HG02938 (cell line): ENCODE data around the gene LRRC4.

Experiments
- ATAC-seq: cut with Tn5 transposase; IDR thresholded peaks from one replicate; pipeline ENCODE4 v1.9.1; 2021; ENCODE audit warnings: mild to moderate bottlenecking, moderate library complexity; ENCODE audit not compliant: unreplicated experiment

LRRC4 gene

DNA sequence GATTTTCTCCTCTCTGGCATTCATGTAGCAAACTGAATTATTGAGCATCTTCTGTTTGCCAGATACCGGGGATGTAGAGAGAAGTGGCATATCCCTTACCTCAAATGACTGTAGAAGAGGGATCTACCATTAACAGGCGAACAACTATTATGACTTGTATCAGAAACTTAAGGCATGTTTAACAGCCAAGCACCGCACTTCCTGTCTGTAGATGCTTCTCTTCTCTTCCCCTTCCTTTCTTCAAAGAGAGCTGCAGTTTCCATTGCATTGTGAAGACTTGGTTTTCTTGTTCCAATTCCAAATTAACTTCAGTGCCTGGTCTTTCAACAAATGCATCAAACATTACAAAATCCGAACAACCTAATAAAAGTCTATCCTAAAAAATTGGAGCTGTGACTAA lies 49.3 kb downstream of the LRRC4 start:
- ATAC-seq: no peak

DNA sequence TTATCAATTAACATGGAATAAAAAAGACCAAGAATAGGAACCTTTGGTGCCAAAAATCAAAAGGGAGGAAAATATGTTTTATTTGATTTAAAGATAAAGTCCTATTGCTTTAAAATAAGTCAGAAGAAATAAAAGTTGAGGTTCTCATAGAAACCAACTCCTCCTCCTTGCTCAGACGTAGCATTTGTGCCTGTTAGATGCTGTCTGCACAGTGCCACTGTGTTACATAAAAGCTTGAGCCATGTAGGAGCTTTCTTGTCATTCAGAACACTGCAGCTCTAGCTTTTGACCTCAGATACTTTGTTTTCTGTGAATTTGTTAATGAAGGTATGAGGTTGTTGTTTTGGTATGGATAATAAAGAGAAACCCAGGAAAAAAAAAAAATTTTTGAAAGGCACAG lies 50.3 kb downstream of the LRRC4 start:
- no peak for ATAC-seq

- ATAC-seq: no peak
These were observed 51.5 kb downstream of the LRRC4 start for GRCh38 chr7:127979728-127980126.

DNA sequence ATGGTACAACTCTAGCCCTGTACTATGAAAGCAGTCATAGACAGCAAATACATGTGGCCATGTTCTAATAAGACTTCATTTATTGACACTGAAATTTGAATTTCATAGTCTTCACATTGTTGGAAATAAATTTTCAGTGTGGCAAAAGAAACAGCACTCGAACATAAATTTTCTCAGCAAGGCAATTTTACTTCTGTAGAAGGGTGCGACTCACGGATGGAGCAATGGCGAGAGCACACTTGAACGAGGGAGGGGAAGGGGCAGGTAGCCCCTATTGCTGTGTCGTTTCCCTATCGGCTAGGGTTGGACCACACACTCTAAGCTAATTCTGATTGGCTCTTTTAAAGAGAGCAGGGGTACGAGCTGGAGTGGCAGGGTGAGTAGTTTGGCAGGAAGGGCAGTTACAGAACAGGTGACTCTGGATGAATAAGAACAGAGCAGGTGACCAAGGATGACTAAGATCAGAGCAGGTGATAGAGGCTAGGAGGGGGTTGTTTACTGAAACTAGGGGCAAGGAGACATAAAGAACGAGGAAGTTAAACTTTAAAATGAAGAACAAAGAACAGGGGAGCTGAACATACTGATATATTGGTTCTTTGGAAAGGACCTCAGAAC lies 52.0 kb downstream of the LRRC4 start:
- ATAC-seq: no peak

DNA sequence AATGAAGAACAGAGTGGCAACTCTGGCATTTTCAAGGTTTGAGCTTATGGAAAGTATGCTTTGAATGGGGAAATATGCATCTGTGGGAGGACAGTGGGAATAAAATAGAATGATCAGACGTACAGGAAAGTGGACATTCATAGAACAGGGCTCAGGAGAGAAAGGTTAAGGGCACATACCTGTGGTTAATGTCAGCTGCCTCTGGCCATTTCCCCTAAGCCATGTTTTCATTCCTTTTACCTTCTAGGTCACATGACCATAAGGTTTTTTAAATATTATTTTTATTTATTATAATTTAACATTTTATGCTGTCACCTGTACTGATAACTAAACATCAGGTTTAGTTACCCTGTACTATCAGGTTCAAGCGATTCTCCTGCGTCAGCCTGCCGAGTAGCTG lies 52.8 kb downstream of the LRRC4 start:
- no peak for ATAC-seq
